ENCODE measurements around the gene NFIA.

DNA sequence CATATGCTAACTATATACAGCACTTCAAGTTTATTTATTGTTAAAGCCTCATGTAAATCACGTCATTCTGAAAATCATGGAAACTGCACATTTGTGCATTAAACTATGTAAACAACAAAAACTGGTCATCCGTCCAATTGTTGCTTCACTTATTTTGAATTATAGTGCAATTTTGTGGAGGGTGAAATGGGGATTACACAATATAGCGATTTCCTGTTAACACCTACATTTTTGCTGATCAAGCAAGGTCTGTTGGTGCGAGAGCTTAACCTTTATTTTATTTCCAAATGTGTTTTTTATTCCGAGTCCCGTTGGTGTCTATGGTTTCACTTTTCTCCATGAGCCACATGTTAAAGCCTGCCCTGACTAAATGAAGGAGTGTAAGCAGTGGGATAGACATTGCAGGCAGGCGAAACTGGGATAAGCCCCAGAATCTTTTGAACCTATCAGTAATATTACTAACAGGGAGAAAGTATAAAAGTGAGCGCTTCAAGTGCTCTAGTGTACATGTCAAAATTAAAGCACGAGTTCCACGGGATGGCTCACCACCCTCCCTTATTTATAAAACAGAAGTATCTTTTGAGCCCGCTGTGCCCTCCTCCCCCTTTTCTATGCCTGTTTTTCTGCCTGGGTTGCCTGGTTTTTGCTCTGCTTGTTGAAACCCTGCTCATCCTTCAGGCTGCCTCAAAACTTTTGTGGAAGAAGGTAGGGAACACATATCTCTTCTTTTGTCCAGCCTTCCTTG lies 120.7 kb downstream of the NFIA start:
- TF ChIP-seq EZH2 (IDR thresholded peaks at IDR 0.05; ENCODE audit: low read length, missing control alignments) = no peak
- TF ChIP-seq, protein P1, sequence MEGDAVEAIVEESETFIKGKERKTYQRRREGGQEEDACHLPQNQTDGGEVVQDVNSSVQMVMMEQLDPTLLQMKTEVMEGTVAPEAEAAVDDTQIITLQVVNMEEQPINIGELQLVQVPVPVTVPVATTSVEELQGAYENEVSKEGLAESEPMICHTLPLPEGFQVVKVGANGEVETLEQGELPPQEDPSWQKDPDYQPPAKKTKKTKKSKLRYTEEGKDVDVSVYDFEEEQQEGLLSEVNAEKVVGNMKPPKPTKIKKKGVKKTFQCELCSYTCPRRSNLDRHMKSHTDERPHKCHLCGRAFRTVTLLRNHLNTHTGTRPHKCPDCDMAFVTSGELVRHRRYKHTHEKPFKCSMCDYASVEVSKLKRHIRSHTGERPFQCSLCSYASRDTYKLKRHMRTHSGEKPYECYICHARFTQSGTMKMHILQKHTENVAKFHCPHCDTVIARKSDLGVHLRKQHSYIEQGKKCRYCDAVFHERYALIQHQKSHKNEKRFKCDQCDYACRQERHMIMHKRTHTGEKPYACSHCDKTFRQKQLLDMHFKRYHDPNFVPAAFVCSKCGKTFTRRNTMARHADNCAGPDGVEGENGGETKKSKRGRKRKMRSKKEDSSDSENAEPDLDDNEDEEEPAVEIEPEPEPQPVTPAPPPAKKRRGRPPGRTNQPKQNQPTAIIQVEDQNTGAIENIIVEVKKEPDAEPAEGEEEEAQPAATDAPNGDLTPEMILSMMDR (conservative IDR thresholded peaks at IDR 0.05 in 1 of 2, IDR thresholded peaks at IDR 0.05 in 1 of 2; ENCODE audit: low read depth in 1 of 2, low read length in 2 of 2) = no peak

All from fibroblast of lung (primary cell).